ENCODE data around the gene GDPD4. TPM values are rescaled to one million over a fixed set of nuclear protein-coding genes. Genes with fewer than 3 reads are reported as not detected.
"Not testable (repeated sequence)": the region's sequence is repeated elsewhere in the genome, so short reads cannot be mapped to it uniquely, and the experiment has no call there.

Gene GDPD4
- total RNA-seq, 2 experiments from 2014 or later, result not detected

DNA sequence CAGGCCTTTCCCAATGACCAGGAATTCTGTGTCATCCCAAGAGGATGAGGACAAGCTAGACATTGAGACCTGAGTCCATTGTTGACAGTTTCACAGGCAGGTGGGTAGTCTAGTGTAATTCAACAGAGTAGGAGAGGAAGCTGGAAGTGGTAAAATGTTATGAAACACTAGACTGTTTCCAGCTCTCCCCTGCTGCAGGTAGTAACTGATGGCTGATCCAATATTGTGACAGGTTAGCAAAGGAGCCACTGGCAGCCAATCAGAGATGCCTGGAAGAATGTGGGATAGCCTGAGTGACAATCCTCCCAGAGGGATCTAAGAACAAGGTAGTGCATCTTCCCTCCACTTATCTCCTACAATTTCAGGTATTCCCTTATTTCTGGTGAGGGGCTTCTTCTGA lies 10.6 kb upstream of the GDPD4 start:
- CTCF ChIA-PET, result no interaction called here
- Mint-ChIP-seq H3K27ac (no peak overlapping the region), H3K9me3 (ENCODE audit: low read depth) (no peaks in the 10 kb centered on the region), H3K27me3 (peaks cover 36% of the 10 kb centered on the region), H3K4me3 (no peak overlapping the region), H3K4me1 (no peaks in the 10 kb centered on the region), H3K36me3 (no peaks in the 10 kb centered on the region)
- DNase-seq, result no peak
- ATAC-seq, result no peak

DNA sequence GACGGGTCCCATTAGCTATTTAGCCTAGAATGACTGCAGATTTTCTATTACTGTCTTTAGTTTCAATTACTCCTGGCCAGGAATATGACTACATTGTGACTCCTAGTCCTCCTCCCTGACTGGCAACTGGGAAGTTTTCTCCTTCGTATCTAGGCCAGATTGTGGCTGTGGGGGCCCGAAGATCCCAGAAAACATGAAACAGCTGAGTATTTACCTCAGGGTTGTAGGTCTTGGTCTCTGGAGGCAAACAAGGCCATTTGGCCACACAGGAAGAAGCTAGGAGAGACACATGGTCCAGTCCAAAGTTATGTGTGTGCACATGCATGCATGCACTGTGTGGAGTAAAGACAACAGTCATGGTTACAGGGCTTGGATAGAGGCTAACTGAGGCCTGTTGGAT lies 10.2 kb upstream of the GDPD4 start:
- Mint-ChIP-seq H3K9me3 (ENCODE audit: low read depth) (no peaks in the 10 kb centered on the region), H3K27ac (no peak overlapping the region), H3K4me1 (no peaks in the 10 kb centered on the region), H3K27me3 (peaks cover 32% of the 10 kb centered on the region), H3K36me3 (no peaks in the 10 kb centered on the region), H3K4me3 (no peak overlapping the region)
- no peak for DNase-seq
- CTCF ChIA-PET, result no interaction called here
- ATAC-seq, result no peak

DNA sequence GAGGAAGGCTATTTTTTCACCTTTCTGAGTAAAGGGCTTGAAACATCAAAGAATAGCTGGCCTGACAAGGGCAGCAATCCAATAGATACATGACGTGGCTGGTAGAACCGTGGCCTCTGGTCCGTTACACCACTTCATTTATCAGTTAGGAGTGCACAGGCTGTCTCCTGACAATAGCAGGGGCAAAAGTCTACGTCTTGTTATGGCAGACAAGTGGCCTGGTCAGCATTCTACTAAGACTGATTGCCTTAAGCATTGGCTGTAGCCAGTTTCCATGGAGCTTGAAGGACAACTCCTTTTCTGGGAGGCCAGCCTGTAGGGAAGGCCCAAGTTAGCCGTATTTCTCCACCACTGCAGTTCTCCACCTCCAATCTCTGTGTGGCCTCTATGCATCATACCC lies 9.2 kb upstream of the GDPD4 start:
- H3K36me3 Mint-ChIP-seq, result no peaks in the 10 kb centered on the region
- H3K4me3 Mint-ChIP-seq, result no peak overlapping the region
- no peaks in the 10 kb centered on the region for H3K9me3 Mint-ChIP-seq (ENCODE audit: low read depth)
- ATAC-seq, result no peak
- DNase-seq, result no peak
- H3K4me1 Mint-ChIP-seq, result no peaks in the 10 kb centered on the region
- no peak overlapping the region for H3K27ac Mint-ChIP-seq
- CTCF ChIA-PET, result no interaction called here
- peaks cover 25% of the 10 kb centered on the region for H3K27me3 Mint-ChIP-seq

DNA sequence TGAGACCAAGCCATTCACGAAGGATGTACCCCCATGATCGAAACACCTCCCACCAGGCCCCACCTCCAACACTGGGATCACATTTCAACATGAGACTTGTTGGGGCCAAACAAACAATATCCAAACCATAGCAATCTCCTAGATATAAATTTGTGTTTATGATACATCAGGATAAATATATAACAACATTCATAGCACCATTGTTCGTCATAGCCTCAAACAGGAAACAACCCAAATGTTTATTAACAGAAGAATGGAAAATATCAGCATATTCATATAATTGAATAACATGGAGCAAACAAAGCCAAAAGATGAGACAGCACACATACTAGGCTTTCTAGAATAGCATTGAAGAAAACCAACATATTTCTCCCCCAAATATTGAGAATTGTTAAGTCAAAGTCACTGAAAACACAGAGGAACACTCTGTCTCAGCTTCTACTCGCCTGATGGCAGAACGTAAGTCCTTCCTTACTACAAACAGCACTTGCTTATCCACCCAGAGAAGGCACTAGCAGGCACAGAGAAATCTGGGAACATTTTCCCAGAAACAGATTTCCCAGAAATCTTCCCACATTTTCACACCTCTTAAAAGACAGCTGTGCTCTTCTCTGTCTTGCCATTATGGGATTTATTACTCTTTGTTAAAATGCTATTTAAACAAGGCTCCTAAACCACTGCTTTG lies 8.1 kb upstream of the GDPD4 start:
- Mint-ChIP-seq H3K4me3 (no peak overlapping the region), H3K4me1 (no peaks in the 10 kb centered on the region), H3K27me3 (peaks cover 18% of the 10 kb centered on the region), H3K9me3 (ENCODE audit: low read depth) (no peaks in the 10 kb centered on the region), H3K27ac (no peak overlapping the region), H3K36me3 (no peaks in the 10 kb centered on the region)
- CTCF ChIA-PET, result no interaction called here
- DNase-seq (no peak), ATAC-seq (no peak)

DNA sequence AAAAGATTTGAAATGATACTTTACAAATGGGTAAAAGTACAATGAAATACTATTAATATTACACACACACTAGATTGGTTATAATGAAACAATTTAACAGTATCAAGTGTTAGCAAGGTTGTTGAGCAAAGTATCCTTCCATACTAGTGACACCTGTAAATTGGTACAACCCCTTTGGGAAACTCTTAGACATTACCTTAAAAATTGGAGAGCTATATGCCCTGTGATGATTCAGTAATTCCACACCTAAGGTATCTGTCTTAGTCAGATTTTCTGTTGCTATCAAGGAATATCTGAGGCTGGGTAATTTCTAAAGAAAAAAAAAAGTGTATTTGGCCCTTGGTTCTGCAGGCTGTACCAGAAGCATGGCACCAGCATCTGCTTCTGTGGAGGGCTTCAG lies 7.4 kb upstream of the GDPD4 start:
- no peaks in the 10 kb centered on the region for H3K9me3 Mint-ChIP-seq (ENCODE audit: low read depth)
- ATAC-seq (no peak), DNase-seq (no peak)
- H3K27ac Mint-ChIP-seq, result no peak overlapping the region
- H3K4me1 Mint-ChIP-seq, result no peaks in the 10 kb centered on the region
- H3K36me3 Mint-ChIP-seq, result no peaks in the 10 kb centered on the region
- H3K4me3 Mint-ChIP-seq, result no peak overlapping the region
- peaks cover 18% of the 10 kb centered on the region for H3K27me3 Mint-ChIP-seq
- CTCF ChIA-PET, result no interaction called here

DNA sequence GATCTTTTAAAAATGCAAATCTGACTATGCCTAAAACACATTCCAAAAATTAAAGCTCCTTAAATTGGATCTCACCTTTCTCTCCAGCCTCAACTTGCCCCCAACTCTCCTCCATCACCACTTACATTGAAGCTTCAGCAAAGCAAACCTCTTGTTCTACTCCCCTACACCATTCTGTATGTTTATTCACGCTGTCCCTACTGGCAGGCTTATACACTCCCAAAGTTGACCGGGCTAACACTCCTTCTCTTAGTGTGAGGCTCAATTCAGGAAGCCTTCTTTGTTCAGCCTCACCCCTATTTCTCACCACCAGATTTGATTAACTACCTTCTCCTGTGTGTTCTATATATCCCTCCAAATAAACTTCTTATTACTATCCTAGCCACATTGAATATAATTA lies 1.8 kb upstream of the GDPD4 start:
- Mint-ChIP-seq H3K36me3 (no peaks in the 10 kb centered on the region), H3K4me1 (peaks cover 2% of the 10 kb centered on the region), H3K4me3 (no peak overlapping the region), H3K27ac (no peak overlapping the region), H3K27me3 (peaks cover 13% of the 10 kb centered on the region), H3K9me3 (ENCODE audit: low read depth) (no peaks in the 10 kb centered on the region)
- no peak for DNase-seq
- CTCF ChIA-PET, result interaction anchor here (1.5 kb wide), 1 partner anchor 12 kb away, joined by 3 read pairs; no protein-coding TSS in a partner anchor
- no peak for ATAC-seq

DNA sequence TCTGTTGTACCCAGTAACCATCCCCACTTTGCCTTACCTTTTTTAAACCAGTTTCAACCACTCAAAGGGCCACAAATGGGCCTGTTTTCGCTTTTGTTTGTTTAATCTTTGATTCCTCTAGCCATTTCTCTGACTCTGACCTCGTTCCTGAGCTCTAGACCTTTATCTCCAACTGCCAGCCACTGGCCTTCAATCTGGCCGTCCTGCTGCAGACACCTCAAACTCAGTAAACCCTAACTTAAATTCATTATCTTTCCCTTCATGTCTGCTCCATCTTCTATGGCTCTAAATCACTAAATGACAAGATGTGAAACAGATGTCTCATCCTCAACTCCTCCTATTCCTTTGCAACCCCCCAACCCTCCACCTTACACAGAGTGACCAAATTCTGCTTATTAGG lies 1.3 kb upstream of the GDPD4 start:
- Mint-ChIP-seq H3K27me3 (peaks cover 7% of the 10 kb centered on the region), H3K4me3 (no peak overlapping the region), H3K36me3 (no peaks in the 10 kb centered on the region), H3K4me1 (peaks cover 2% of the 10 kb centered on the region), H3K27ac (no peak overlapping the region), H3K9me3 (ENCODE audit: low read depth) (no peaks in the 10 kb centered on the region)
- DNase-seq, result no peak
- no peak for ATAC-seq
- CTCF ChIA-PET, result no interaction called here

DNA sequence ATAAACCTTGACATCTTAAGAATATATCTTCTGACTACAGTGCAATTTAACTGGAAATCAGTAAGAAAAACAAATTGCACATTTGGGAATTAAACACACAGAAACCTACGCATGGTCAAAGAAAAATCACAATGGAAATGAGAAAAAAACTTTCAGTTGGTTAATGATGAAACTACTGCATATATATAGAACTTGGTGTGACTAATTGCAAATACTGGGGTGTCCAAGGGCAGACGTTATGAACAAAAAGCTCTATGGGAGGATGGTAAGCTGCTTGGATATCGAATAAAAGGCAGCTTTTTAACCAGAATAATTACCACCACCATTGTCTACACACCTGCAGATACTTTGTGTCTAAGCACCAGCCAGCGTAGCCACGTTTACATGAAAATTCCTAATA lies 791 bp downstream of the GDPD4 start:
- ATAC-seq (no peak), DNase-seq (no peak)
- H3K27me3 Mint-ChIP-seq, result peaks cover 3% of the 10 kb centered on the region
- peaks cover 2% of the 10 kb centered on the region for H3K4me1 Mint-ChIP-seq
- H3K36me3 Mint-ChIP-seq, result no peaks in the 10 kb centered on the region
- CTCF ChIA-PET, result no interaction called here
- H3K27ac Mint-ChIP-seq, result no peak overlapping the region
- no peak overlapping the region for H3K4me3 Mint-ChIP-seq
- H3K9me3 Mint-ChIP-seq (ENCODE audit: low read depth), result no peaks in the 10 kb centered on the region

DNA sequence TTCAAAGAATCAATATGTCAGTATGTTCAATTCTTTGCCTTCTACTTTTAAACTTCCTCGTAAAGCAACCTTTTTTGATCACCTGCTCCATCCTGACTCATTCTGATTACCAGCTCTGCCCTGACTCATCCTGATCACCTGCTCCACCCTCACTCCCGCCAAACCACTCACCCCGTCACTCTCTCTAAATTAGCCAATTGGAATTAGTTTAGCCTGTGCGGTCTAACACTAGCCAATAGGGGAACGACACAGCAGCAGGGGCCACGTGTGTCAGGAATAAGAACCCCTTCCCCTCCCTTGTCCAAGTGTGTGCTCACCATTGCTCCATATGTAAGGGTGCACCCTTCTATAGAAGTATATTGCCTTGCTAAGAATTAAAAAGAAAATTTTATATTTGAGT lies 1.5 kb downstream of the GDPD4 start:
- H3K36me3 Mint-ChIP-seq; H3K9me3 Mint-ChIP-seq (ENCODE audit: low read depth); H3K4me3 Mint-ChIP-seq; ATAC-seq; CTCF ChIA-PET; DNase-seq; H3K4me1 Mint-ChIP-seq; H3K27me3 Mint-ChIP-seq; H3K27ac Mint-ChIP-seq: not testable (repeated sequence)

DNA sequence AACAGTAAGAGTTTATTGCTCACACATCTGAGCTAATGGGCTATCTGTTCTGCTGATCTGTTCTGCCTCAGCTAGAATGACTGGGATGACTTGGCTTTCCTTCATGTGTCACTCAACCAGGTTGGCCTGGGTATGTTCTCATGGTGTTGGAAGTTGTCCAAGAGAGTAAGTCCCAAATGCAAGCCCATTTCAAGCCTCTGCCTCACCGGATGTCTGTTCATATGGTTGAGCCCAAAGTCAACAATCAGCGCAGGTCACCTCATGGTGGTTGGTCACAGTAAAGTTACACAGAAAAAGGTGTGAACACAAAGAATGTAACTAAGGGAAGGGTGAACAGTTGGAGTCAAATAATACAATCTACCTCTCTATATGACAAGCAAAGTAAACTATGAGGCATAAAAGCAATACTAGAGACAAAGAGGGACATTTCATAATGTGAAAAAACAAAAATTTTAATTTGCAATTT lies 1.9 kb downstream of the GDPD4 start:
- DNase-seq, result no peak
- peaks cover 4% of the 10 kb centered on the region for H3K27me3 Mint-ChIP-seq
- H3K4me3 Mint-ChIP-seq, result no peak overlapping the region
- peaks cover 3% of the 10 kb centered on the region for H3K4me1 Mint-ChIP-seq
- no peaks in the 10 kb centered on the region for H3K36me3 Mint-ChIP-seq
- ATAC-seq, result no peak
- CTCF ChIA-PET, result no interaction called here
- H3K9me3 Mint-ChIP-seq (ENCODE audit: low read depth), result no peaks in the 10 kb centered on the region
- no peak overlapping the region for H3K27ac Mint-ChIP-seq

DNA sequence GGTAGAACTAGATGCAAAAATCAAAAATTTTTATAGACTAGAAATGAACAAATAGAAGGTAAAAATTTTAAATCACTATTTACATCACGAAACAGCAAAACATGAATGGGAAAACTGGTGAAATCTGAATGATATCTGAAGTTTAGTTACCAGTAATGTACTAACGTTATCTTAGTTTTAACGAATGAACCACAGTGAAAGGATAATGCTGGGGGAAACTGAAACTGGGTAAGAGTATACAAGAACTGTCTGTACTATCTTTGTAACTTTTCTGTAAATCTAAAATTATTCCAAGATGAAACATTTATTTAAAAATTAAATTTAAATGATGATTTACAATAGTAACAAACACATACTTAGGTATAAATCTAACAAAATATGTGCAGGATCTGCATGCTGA lies 7.4 kb downstream of the GDPD4 start:
- no peaks in the 10 kb centered on the region for H3K36me3 Mint-ChIP-seq
- CTCF ChIA-PET, result no interaction called here
- no peak overlapping the region for H3K4me3 Mint-ChIP-seq
- peaks cover 5% of the 10 kb centered on the region for H3K4me1 Mint-ChIP-seq
- no peak for DNase-seq
- no peak overlapping the region for H3K27ac Mint-ChIP-seq
- no peak for ATAC-seq
- peaks cover 36% of the 10 kb centered on the region for H3K27me3 Mint-ChIP-seq
- H3K9me3 Mint-ChIP-seq (ENCODE audit: low read depth), result no peaks in the 10 kb centered on the region

DNA sequence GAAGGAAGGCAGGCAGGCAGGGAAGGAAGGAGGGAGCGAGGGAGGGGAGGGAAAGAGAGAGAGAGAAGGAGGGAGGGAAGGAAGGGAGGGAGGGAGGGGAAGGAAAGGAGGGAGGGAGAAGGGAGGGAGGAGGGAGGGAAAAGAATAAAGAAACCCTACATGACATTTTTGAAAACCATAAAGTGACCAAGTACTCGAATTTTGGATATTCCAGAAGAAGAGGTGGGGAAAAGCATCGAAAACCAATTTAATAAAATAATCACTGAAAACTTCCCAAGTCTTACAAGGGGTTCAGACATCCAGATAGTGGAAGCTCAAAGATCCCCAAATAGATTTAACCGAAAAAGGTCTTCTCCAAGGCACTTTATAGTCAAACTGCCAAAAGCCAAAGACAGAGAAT lies 11.7 kb downstream of the GDPD4 start:
- CTCF ChIA-PET, result no interaction called here
- Mint-ChIP-seq H3K27me3 (peaks cover 67% of the 10 kb centered on the region), H3K36me3 (no peaks in the 10 kb centered on the region)

DNA sequence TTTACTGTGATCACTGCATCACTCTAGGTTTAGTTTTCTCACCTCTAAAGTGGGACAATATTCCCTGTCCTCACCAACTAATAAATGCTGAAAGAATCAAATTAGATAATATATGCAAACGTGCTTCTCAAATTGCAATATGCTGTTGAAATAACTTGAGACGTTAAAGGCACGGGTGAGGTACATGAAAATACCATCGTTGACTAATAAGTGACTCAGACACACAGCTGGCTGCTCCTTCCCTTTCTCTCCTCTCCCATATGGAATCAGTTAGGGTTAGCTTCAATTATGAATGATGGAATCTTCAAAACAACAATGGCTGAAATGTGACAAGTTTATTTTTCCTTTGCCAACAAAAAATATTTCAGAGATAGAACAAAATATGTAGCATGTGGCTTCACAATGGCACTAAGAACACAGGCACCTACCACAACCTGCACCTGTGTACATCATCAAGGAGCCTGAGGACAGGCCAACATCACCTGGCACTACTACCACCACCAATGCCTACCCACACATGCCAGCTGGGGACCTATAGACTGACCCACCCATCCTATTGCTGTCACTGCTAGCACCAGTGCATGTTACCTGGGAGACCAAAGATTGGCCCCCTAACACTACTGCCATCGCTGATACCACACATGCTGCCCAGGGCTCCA lies 13.7 kb downstream of the GDPD4 start:
- H3K27ac Mint-ChIP-seq, result no peak overlapping the region
- no peaks in the 10 kb centered on the region for H3K9me3 Mint-ChIP-seq (ENCODE audit: low read depth)
- no peaks in the 10 kb centered on the region for H3K36me3 Mint-ChIP-seq
- ATAC-seq (no peak), DNase-seq (no peak)
- H3K27me3 Mint-ChIP-seq, result peaks cover 67% of the 10 kb centered on the region
- CTCF ChIA-PET, result no interaction called here
- H3K4me3 Mint-ChIP-seq, result no peak overlapping the region
- no peaks in the 10 kb centered on the region for H3K4me1 Mint-ChIP-seq

More for the DNA sequence above, 11.7 kb downstream of the GDPD4 start:
- Mint-ChIP-seq H3K4me3 (no peak overlapping the region), H3K9me3 (ENCODE audit: low read depth) (no peaks in the 10 kb centered on the region), H3K4me1 (peaks cover 5% of the 10 kb centered on the region), H3K27ac (no peak overlapping the region)
- no peak for ATAC-seq
- no peak for DNase-seq

DNA sequence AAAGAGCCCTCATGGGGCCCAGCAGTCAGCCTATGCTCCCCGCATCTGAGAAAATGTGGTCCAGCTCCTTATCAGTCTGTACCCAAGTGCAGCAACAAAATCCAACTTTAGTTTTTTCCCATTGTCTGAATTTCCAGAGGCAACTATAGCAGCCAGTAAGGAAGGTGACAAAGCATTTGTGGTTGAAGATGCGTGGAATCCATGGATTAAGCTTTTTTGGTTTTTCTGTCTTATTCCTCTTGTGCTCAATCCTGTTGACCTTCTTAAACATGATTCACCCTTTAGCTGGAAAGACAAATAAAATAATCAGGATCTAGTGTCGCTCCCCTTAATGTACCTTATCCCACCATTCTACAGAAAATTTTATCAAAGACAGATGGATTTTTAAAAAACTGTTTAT lies 14.3 kb downstream of the GDPD4 start:
- H3K36me3 Mint-ChIP-seq, result no peaks in the 10 kb centered on the region
- peaks cover 64% of the 10 kb centered on the region for H3K27me3 Mint-ChIP-seq
- H3K4me1 Mint-ChIP-seq, result no peaks in the 10 kb centered on the region
- no peak overlapping the region for H3K4me3 Mint-ChIP-seq
- ATAC-seq (no peak), DNase-seq (no peak)
- no peaks in the 10 kb centered on the region for H3K9me3 Mint-ChIP-seq (ENCODE audit: low read depth)
- no peak overlapping the region for H3K27ac Mint-ChIP-seq
- CTCF ChIA-PET, result no interaction called here
